Measurements from ENCODE around the gene UBL3. TPM values are rescaled to one million over a fixed set of nuclear protein-coding genes. Genes with fewer than 3 reads are reported as not detected.

Gene UBL3
- total RNA-seq, 4 donors from 2014 or later, result 32.4 to 44.2 (median 38.1) TPM

- no peak for TF ChIP-seq CTCF (IDR thresholded peaks at IDR 0.05; ENCODE audit: low read depth)
These were observed 27.1 kb upstream of the UBL3 start for GRCh38 chr13:29877456-29878078.

GRCh38 chr13:29875646-29876045 lies 25.2 kb upstream of the UBL3 start:
- no peak for TF ChIP-seq CTCF (IDR thresholded peaks at IDR 0.05; ENCODE audit: low read depth)

GRCh38 chr13:29868581-29868980 lies 18.2 kb upstream of the UBL3 start:
- no peak for TF ChIP-seq CTCF (IDR thresholded peaks at IDR 0.05; ENCODE audit: low read depth)

GRCh38 chr13:29865934-29866333 lies 15.5 kb upstream of the UBL3 start:
- no peak for TF ChIP-seq CTCF (IDR thresholded peaks at IDR 0.05; ENCODE audit: low read depth)

GRCh38 chr13:29861694-29862110 lies 11.3 kb upstream of the UBL3 start:
- TF ChIP-seq CTCF (IDR thresholded peaks at IDR 0.05; ENCODE audit: low read depth), result no peak

GRCh38 chr13:29859971-29860370 lies 9.6 kb upstream of the UBL3 start:
- TF ChIP-seq CTCF (IDR thresholded peaks at IDR 0.05; ENCODE audit: low read depth), result no peak

- TF ChIP-seq CTCF (IDR thresholded peaks at IDR 0.05; ENCODE audit: low read depth), result no peak
These were observed 8.2 kb upstream of the UBL3 start for GRCh38 chr13:29858667-29859066.

Data from subcutaneous adipose tissue (tissue), 4 donors.